Keratinocyte (primary cell): ENCODE results near the gene SMIM23. TPM values are rescaled to one million over a fixed set of nuclear protein-coding genes. Genes with fewer than 3 reads are reported as not detected.

ENCODE experiments used
- DNase-seq: peaks from one replicate; pipeline ENCODE4 v3.0.0-alpha.2; 2011; ENCODE audit warnings: low read depth, missing footprints, low spot score
- FAIRE-seq: peaks from 2 replicates; lab custom pipeline; 2011; peaks lifted over from hg19 to GRCh38; lab: Jason Lieb, UNC
- H2AFZ ChIP-seq: 2 replicates; pipeline ENCODE4 v1.6.0; 2012; ENCODE audit warnings: low read length, control low read depth, inconsistent platforms; ENCODE audit not compliant: control insufficient read depth
- H3K27ac ChIP-seq: 2 replicates; pipeline ENCODE4 v1.5.1; 2011; ENCODE audit warnings: low read length; ENCODE audit not compliant: control insufficient read depth, insufficient read depth
- H3K27me3 ChIP-seq: 3 replicates; pipeline ENCODE4 v1.6.0; 2011; ENCODE audit warnings: low read length; ENCODE audit not compliant: control insufficient read depth, insufficient read depth; ENCODE audit errors: extremely low read depth
- H3K36me3 ChIP-seq, 2 experiments: 2 replicates in 1 of 2; 3 replicates in 1 of 2; pipeline ENCODE4 v1.5.1; 2011; ENCODE audit warnings: low read length in 2 of 2, mild to moderate bottlenecking in 1 of 2; ENCODE audit not compliant: control insufficient read depth in 2 of 2, insufficient read depth in 2 of 2; ENCODE audit errors: extremely low read depth in 1 of 2
- H3K4me1 ChIP-seq: 3 replicates; pipeline ENCODE4 v1.5.1; 2011; ENCODE audit warnings: low read length; ENCODE audit not compliant: control insufficient read depth, insufficient read depth; ENCODE audit errors: extremely low read depth
- H3K4me2 ChIP-seq: 3 replicates; pipeline ENCODE4 v1.6.0; 2011; ENCODE audit warnings: low read depth, low read length; ENCODE audit not compliant: control insufficient read depth, insufficient read depth; ENCODE audit errors: extremely low read depth
- H3K4me3 ChIP-seq, 3 experiments: fragments of 200-600 bp in 1 of 3; sonication (generic) in 1 of 3; 2 replicates in 2 of 3; 3 replicates in 1 of 3; pipeline ENCODE4 v1.5.1; 2011 to 2016; ENCODE audit warnings: low read length in 3 of 3, mild to moderate bottlenecking in 3 of 3, control low read depth in 2 of 3, inconsistent platforms in 1 of 3, low read depth in 1 of 3, mixed read lengths in 1 of 3, mixed run types in 1 of 3, moderate library complexity in 1 of 3; ENCODE audit not compliant: control insufficient read depth in 2 of 3, insufficient read depth in 2 of 3; ENCODE audit errors: extremely low read depth in 1 of 3
- H3K79me2 ChIP-seq: 2 replicates; pipeline ENCODE4 v1.6.0; 2012; ENCODE audit warnings: low read length; ENCODE audit not compliant: control insufficient read depth, insufficient read depth
- H3K9ac ChIP-seq: 3 replicates; pipeline ENCODE4 v1.6.0; 2011; ENCODE audit warnings: low read length; ENCODE audit not compliant: control insufficient read depth, insufficient read depth; ENCODE audit errors: extremely low read depth
- H3K9me1 ChIP-seq: 3 replicates; pipeline ENCODE4 v1.6.0; 2011; ENCODE audit warnings: low read length; ENCODE audit not compliant: control insufficient read depth, insufficient read depth; ENCODE audit errors: extremely low read depth
- H3K9me3 ChIP-seq: 2 replicates; pipeline ENCODE4 v1.5.1; 2012; ENCODE audit warnings: low read depth, low read length; ENCODE audit not compliant: control insufficient read depth
- H4K20me1 ChIP-seq: 3 replicates; pipeline ENCODE4 v1.6.0; 2011; ENCODE audit warnings: low read length; ENCODE audit not compliant: control insufficient read depth, insufficient read depth; ENCODE audit errors: extremely low read depth
- CTCF ChIP-seq, 3 experiments: IDR thresholded peaks in 1 of 3; conservative IDR thresholded peaks in 1 of 3; optimal IDR thresholded peaks in 1 of 3; 2 replicates in 2 of 3; 3 replicates in 1 of 3; pipeline versions ENCODE3 to v1.5.1; 2011; ENCODE audit warnings: low read length in 3 of 3, mild to moderate bottlenecking in 3 of 3, moderate library complexity in 2 of 3, control low read depth in 1 of 3, inconsistent platforms in 1 of 3; ENCODE audit not compliant: insufficient read depth in 2 of 3; ENCODE audit errors: extremely low read depth in 1 of 3
- EZH2 ChIP-seq: IDR thresholded peaks from one replicate; pipeline ENCODE4 v1.6.1; 2012; ENCODE audit warnings: inconsistent platforms, mild to moderate bottlenecking, low read length, moderate library complexity
- dilution Hi-C: fragments of 300-500 bp; cut with MboI; formaldehyde crosslinking; loops from one replicate; pipeline ENCODE4 v1.7.0; 2020; ENCODE audit warnings: low sequenced_read_pairs; ENCODE audit not compliant: extremely low pct_ligation_motif_present
- polyA plus RNA-seq, 5 experiments: library from polyadenylated mRNA; depleted of rRNA in 3 of 5; stranded (reverse) in 3 of 5; stranded (forward) in 1 of 5; unstranded in 1 of 5; fragments of >200 nt; gene quantifications; 1 replicate in 1 of 5; 2 replicates in 3 of 5; 3 replicates in 1 of 5; pipeline versions ENCODE4 v1.2.1 to v1.2.3, GENCODE V29; 2011 to 2012; ENCODE audit warnings: missing spikeins in 2 of 5, low read depth in 1 of 5, low replicate concordance in 1 of 5

Gene SMIM23
- polyA plus RNA-seq, 1 donor (not counting 4 experiments of a cell fraction or from before 2014, with no cell fraction given): not detected

DNA sequence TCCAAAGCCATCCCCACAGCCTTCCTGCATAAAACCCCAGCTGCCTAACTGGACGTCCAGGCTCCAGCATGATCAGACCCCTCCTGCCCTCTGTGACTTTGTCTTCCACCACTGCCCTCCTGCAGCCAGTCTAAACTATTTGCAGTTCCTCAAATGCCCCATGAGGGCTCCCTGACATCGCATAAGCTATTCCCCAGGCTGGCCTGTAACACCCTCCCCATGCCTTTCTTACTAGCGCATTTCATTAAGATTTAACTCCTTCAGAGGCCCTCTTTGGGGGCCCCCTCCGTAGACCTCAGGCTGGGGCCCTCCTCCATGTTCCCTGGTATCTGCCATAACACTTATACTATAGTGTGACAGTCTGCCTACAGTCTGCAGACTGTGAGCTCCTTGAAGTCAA is 15.5 kb upstream of the SMIM23 start:
- Histone ChIP-seq H3K9ac (no peak overlapping the region), H2AFZ (no peak overlapping the region), H3K9me1 (no peaks in the 10 kb centered on the region), H3K4me2 (no peak overlapping the region), H3K36me3 (no peaks in the 10 kb centered on the region), H3K27ac (no peak overlapping the region), H3K4me1 (no peaks in the 10 kb centered on the region), H3K4me3 (no peak overlapping the region), H3K9me3 (no peaks in the 10 kb centered on the region), H3K79me2 (no peaks in the 10 kb centered on the region), H3K27me3 (no peaks in the 10 kb centered on the region), H4K20me1 (no peaks in the 10 kb centered on the region)
- FAIRE-seq: no peak
- no peak for DNase-seq
- dilution Hi-C loops: no loop called here
- peak in 1 of 3 experiments; percentile 5 for TF ChIP-seq CTCF (optimal IDR thresholded peaks at IDR 0.05 in 1 of 3, IDR thresholded peaks at IDR 0.05 in 1 of 3, conservative IDR thresholded peaks at IDR 0.05 in 1 of 3; ENCODE audit: extremely low read depth in 1 of 3, insufficient read depth in 2 of 3, low read length in 3 of 3)
- no peak for TF ChIP-seq EZH2

DNA sequence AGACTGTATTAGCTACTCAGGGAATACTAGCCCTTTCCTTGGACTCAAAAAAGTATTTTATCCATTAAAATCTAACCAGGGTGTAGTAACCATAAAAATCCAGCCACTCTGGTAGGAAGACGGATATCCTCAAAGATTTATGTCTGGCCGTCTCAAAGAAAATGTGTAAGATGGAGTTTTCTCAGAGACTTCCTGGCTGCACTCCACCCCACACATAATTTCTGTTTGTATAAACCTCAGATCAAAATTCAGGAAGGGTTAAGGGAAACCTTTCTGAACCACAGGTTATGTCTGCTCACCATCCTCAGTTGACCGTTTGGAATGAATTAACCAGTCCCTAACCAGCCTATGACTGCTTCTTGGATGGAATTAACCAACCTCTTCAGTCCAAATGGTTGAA is 13.8 kb upstream of the SMIM23 start:
- no peaks in the 10 kb centered on the region for H3K9me3 ChIP-seq
- dilution Hi-C loops: no loop called here
- H3K79me2 ChIP-seq: no peaks in the 10 kb centered on the region
- no peak overlapping the region for H3K4me3 ChIP-seq
- no peaks in the 10 kb centered on the region for H3K9me1 ChIP-seq
- H3K27me3 ChIP-seq: no peaks in the 10 kb centered on the region
- no peak overlapping the region for H3K9ac ChIP-seq
- no peaks in the 10 kb centered on the region for H3K36me3 ChIP-seq
- no peaks in the 10 kb centered on the region for H3K4me1 ChIP-seq
- H4K20me1 ChIP-seq: no peaks in the 10 kb centered on the region
- no peak for TF ChIP-seq CTCF (optimal IDR thresholded peaks at IDR 0.05 in 1 of 3, IDR thresholded peaks at IDR 0.05 in 1 of 3, conservative IDR thresholded peaks at IDR 0.05 in 1 of 3; ENCODE audit: extremely low read depth in 1 of 3, insufficient read depth in 2 of 3, low read length in 3 of 3)
- TF ChIP-seq EZH2: no peak
- no peak overlapping the region for H3K27ac ChIP-seq
- DNase-seq (no peak), FAIRE-seq (no peak)
- no peak overlapping the region for H2AFZ ChIP-seq
- H3K4me2 ChIP-seq: no peak overlapping the region
